Middle frontal gyrus (tissue), 1 donor: ENCODE measurements around the gene OGFOD1.

ENCODE experiments used
- DNase-seq: peaks from one replicate; pipeline ENCODE4 v3.0.0-alpha.2; 2015; ENCODE audit warnings: low spot score; ENCODE audit errors: extremely low spot score

The OGFOD1 gene

DNA sequence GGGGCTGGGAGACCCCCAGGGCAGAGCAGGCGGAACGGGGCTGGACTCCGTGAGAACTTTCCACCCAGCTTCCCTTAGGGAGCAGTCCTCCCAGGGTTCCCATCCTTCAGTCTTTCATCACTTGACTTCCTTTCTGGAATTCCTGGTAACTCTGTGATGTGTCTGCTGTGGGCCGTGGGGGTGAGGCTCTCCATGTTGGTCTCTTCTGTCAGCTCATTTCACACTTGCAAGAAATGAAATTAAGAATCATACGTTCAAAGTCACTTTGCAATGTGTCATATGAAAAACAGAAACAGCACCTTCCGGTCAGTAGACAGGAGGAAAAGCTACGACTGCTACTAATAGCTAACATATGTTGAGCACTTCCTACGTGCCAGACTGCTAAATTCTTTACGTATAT lies 73.9 kb downstream of the OGFOD1 start:
- no peak for DNase-seq
